Osteocyte (in vitro differentiated cells): ENCODE results near the gene ME3. TPM values are rescaled to one million over a fixed set of nuclear protein-coding genes. Genes with fewer than 3 reads are reported as not detected.

ENCODE experiments used
- DNase-seq: peaks from one replicate; pipeline ENCODE4 v3.0.0; 2021; ENCODE audit warnings: mixed read lengths; ENCODE audit not compliant: unreplicated experiment; ENCODE audit errors: extremely low spot score
- H3K27ac Mint-ChIP-seq: one replicate; pipeline ENCODE4 v1.8.0; 2021; ENCODE audit warnings: mild to moderate bottlenecking, mixed read lengths; ENCODE audit not compliant: unreplicated experiment
- H3K27me3 Mint-ChIP-seq: one replicate; pipeline ENCODE4 v1.8.0; 2021; ENCODE audit warnings: mixed read lengths; ENCODE audit not compliant: unreplicated experiment
- H3K36me3 Mint-ChIP-seq: one replicate; pipeline ENCODE4 v1.8.0; 2021; ENCODE audit warnings: mixed read lengths; ENCODE audit not compliant: unreplicated experiment
- H3K4me1 Mint-ChIP-seq: one replicate; pipeline ENCODE4 v1.8.0; 2021; ENCODE audit warnings: mixed read lengths; ENCODE audit not compliant: unreplicated experiment
- H3K4me3 Mint-ChIP-seq: one replicate; pipeline ENCODE4 v1.8.0; 2021; ENCODE audit warnings: mild to moderate bottlenecking, moderate library complexity, mixed read lengths; ENCODE audit not compliant: unreplicated experiment
- H3K9me3 Mint-ChIP-seq: one replicate; pipeline ENCODE4 v1.8.0; 2021; ENCODE audit warnings: mixed read lengths; ENCODE audit not compliant: unreplicated experiment
- CTCF ChIP-seq: fragments of 200-600 bp; sonication (generic); IDR thresholded peaks from 2 replicates; pipeline ENCODE4 v1.5.0; 2021; ENCODE audit warnings: antibody characterized with exemption, mild to moderate bottlenecking, moderate library complexity
- total RNA-seq: library from RNA; stranded (reverse); gene quantifications from 2 replicates; pipeline ENCODE4 v1.2.1, GENCODE V29; 2021

The ME3 gene
- total RNA-seq, 1 donor from 2014 or later: 19.5 TPM

GRCh38 chr11:86718521-86718920, 46.1 kb upstream of the ME3 start:
- no peak for TF ChIP-seq CTCF
- no peak for DNase-seq
- Mint-ChIP-seq H3K4me1 (peaks cover 46% of the 10 kb centered on the region), H3K36me3 (peaks cover 10% of the 10 kb centered on the region), H3K27ac (no peak overlapping the region), H3K4me3 (no peak overlapping the region), H3K9me3 (peaks cover 12% of the 10 kb centered on the region), H3K27me3 (no peaks in the 10 kb centered on the region)

GRCh38 chr11:86717817-86718501, 45.5 kb upstream of the ME3 start:
- no peak for DNase-seq
- Mint-ChIP-seq H3K4me1 (peaks cover 46% of the 10 kb centered on the region), H3K4me3 (no peak overlapping the region), H3K27ac (no peak overlapping the region), H3K9me3 (peaks cover 10% of the 10 kb centered on the region), H3K27me3 (no peaks in the 10 kb centered on the region), H3K36me3 (peaks cover 4% of the 10 kb centered on the region)
- no peak for TF ChIP-seq CTCF

- H3K4me3 Mint-ChIP-seq: no peak overlapping the region
- H3K9me3 Mint-ChIP-seq: peaks cover 5% of the 10 kb centered on the region
- DNase-seq: no peak
- no peaks in the 10 kb centered on the region for H3K36me3 Mint-ChIP-seq
- H3K27me3 Mint-ChIP-seq: no peaks in the 10 kb centered on the region
- peaks cover 28% of the 10 kb centered on the region for H3K4me1 Mint-ChIP-seq
- TF ChIP-seq CTCF: no peak
- H3K27ac Mint-ChIP-seq: no peak overlapping the region
Observed at GRCh38 chr11:86715611-86716010, 43.2 kb upstream of the ME3 start.

- Mint-ChIP-seq H3K4me3 (no peak overlapping the region), H3K4me1 (peaks cover 12% of the 10 kb centered on the region), H3K27ac (no peak overlapping the region), H3K9me3 (peaks cover 1% of the 10 kb centered on the region), H3K27me3 (no peaks in the 10 kb centered on the region), H3K36me3 (peaks cover 5% of the 10 kb centered on the region)
- no peak for DNase-seq
- TF ChIP-seq CTCF: no peak
Observed at GRCh38 chr11:86713552-86713951, 41.1 kb upstream of the ME3 start.

- H3K27me3 Mint-ChIP-seq: no peaks in the 10 kb centered on the region
- no peaks in the 10 kb centered on the region for H3K9me3 Mint-ChIP-seq
- peaks cover 8% of the 10 kb centered on the region for H3K4me1 Mint-ChIP-seq
- no peak for DNase-seq
- TF ChIP-seq CTCF: no peak
- H3K4me3 Mint-ChIP-seq: no peak overlapping the region
- no peak overlapping the region for H3K27ac Mint-ChIP-seq
- peaks cover 5% of the 10 kb centered on the region for H3K36me3 Mint-ChIP-seq
Observed at GRCh38 chr11:86710936-86711335, 38.5 kb upstream of the ME3 start.
